Activated CD4-positive, alpha-beta T cell treated with anti-CD3 and anti-CD28 coated beads for 36 hours (primary cell): Measurements from ENCODE around the gene BORCS6. TPM values are rescaled to one million over a fixed set of nuclear protein-coding genes. Genes with fewer than 3 reads are reported as not detected.

Experiments
- microRNA-seq: library from miRNA; unstranded; fragments of <30 nt; microRNA quantifications from one replicate; pipeline ENCODE4 v1.2.0, GENCODE V29; 2021; ENCODE audit warnings: borderline replicate concordance
- total RNA-seq, 2 experiments: library from RNA; stranded (reverse); gene quantifications; one replicate each; pipeline ENCODE4 v1.2.3, GENCODE V29; 2021

Gene BORCS6
- total RNA-seq, 2 experiments from 2014 or later: 3.9 to 4.5 TPM

Small RNA genes lying within 50 kb of the gene (microRNA-seq; reads per million reads assigned to microRNA genes)
- 282 reads per million, percentile 75 among the genes with 10 or more reads in this experiment for gene MIR4521
- gene MIR6883: not detected

Other genes starting within 250 kb of the BORCS6 start
- gene GUCY2D, start 187.6 kb downstream of the BORCS6 start, total RNA-seq: not detected
- gene ALOX15B, start 151.1 kb downstream of the BORCS6 start, total RNA-seq: under 1 TPM; 0.09 to 0.18 TPM
- 1 to 10 TPM; 3.3 to 3.6 TPM for gene ALOX12B, start 102.5 kb downstream of the BORCS6 start, total RNA-seq
- gene ALOXE3, start 71.7 kb downstream of the BORCS6 start, total RNA-seq: under 1 TPM; 0.27 to 0.28 TPM
- 1 to 10 TPM; 2.4 to 3.2 TPM for gene HES7, start 66.1 kb downstream of the BORCS6 start, total RNA-seq
- 10 to 100 TPM; 46.5 to 55.9 TPM for gene PER1, start 37.8 kb downstream of the BORCS6 start, total RNA-seq
- 10 to 100 TPM; 26.7 to 27.8 TPM for gene VAMP2, start 27.2 kb downstream of the BORCS6 start, total RNA-seq
- 10 to 100 TPM; 24.0 to 34.4 TPM for gene TMEM107, start 13.8 kb downstream of the BORCS6 start, total RNA-seq
- gene AURKB, start 20.4 kb upstream of the BORCS6 start, total RNA-seq: 100 to 1,000 TPM; 173 to 226 TPM
- 10 to 100 TPM; 49.3 to 57.9 TPM for gene CTC1, start 57.9 kb upstream of the BORCS6 start, total RNA-seq
- 100 to 1,000 TPM; 113 to 141 TPM for gene PFAS, start 59.1 kb upstream of the BORCS6 start, total RNA-seq
- gene RANGRF, start 98.5 kb upstream of the BORCS6 start, total RNA-seq: 10 to 100 TPM; 37.9 to 40.1 TPM
- 1 to 10 TPM; 1.9 to 2.3 TPM for gene SLC25A35, start 105.2 kb upstream of the BORCS6 start, total RNA-seq
- not detected for gene ARHGEF15, start 120.1 kb upstream of the BORCS6 start, total RNA-seq
- not detected for gene ODF4, start 149.7 kb upstream of the BORCS6 start, total RNA-seq
- 1,000 to 10,000 TPM; 3,064 to 3,721 TPM for gene RPL26, start 193.0 kb upstream of the BORCS6 start, total RNA-seq
- not detected for gene RNF222, start 207.6 kb upstream of the BORCS6 start, total RNA-seq
- gene NDEL1, start 245.7 kb upstream of the BORCS6 start, total RNA-seq: 10 to 100 TPM; 51.9 to 58.6 TPM